D721Med (cell line): Measurements from ENCODE around the gene GGTLC2.
A peak's percentile ranks its signal among the peaks of the same experiment; 100 is the strongest.

Experiments used
- DNase-seq: peaks from one replicate; pipeline ENCODE4 v3.0.0; 2011; ENCODE audit warnings: low spot score; ENCODE audit not compliant: insufficient read length
- FAIRE-seq: peaks from 2 replicates; lab custom pipeline; 2011; peaks lifted over from hg19 to GRCh38; lab: Jason Lieb, UNC
- TF ChIP-seq, protein P1 (sequence below): IDR thresholded peaks from 2 replicates; pipeline ENCODE4 v1.5.1; 2012; ENCODE audit warnings: mild to moderate bottlenecking, control low read depth; ENCODE audit not compliant: insufficient read depth; ENCODE audit errors: missing control alignments

GGTLC2 gene

DNA sequence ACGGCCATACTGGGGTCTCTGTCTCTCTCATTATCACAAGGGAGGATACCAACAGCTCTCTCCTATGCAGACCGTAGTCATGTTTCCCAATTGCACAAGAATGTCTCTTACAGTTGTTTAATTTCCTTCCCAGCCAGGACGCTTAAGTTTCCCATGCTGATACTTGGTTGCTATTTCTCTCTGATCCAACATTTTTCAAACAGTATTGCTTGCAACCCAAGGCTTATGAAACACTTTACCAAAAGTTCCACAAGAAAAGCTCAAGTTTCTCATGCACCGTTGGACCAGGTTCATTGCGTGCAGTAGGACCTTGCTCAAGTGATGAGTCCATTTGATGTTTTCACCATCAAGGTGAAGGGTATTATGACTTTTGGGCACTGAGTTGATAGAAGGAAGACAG is 46.6 kb downstream of the GGTLC2 start:
- FAIRE-seq = no peak
- no peak for DNase-seq
- TF ChIP-seq, protein P1, sequence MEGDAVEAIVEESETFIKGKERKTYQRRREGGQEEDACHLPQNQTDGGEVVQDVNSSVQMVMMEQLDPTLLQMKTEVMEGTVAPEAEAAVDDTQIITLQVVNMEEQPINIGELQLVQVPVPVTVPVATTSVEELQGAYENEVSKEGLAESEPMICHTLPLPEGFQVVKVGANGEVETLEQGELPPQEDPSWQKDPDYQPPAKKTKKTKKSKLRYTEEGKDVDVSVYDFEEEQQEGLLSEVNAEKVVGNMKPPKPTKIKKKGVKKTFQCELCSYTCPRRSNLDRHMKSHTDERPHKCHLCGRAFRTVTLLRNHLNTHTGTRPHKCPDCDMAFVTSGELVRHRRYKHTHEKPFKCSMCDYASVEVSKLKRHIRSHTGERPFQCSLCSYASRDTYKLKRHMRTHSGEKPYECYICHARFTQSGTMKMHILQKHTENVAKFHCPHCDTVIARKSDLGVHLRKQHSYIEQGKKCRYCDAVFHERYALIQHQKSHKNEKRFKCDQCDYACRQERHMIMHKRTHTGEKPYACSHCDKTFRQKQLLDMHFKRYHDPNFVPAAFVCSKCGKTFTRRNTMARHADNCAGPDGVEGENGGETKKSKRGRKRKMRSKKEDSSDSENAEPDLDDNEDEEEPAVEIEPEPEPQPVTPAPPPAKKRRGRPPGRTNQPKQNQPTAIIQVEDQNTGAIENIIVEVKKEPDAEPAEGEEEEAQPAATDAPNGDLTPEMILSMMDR = no peak

DNA sequence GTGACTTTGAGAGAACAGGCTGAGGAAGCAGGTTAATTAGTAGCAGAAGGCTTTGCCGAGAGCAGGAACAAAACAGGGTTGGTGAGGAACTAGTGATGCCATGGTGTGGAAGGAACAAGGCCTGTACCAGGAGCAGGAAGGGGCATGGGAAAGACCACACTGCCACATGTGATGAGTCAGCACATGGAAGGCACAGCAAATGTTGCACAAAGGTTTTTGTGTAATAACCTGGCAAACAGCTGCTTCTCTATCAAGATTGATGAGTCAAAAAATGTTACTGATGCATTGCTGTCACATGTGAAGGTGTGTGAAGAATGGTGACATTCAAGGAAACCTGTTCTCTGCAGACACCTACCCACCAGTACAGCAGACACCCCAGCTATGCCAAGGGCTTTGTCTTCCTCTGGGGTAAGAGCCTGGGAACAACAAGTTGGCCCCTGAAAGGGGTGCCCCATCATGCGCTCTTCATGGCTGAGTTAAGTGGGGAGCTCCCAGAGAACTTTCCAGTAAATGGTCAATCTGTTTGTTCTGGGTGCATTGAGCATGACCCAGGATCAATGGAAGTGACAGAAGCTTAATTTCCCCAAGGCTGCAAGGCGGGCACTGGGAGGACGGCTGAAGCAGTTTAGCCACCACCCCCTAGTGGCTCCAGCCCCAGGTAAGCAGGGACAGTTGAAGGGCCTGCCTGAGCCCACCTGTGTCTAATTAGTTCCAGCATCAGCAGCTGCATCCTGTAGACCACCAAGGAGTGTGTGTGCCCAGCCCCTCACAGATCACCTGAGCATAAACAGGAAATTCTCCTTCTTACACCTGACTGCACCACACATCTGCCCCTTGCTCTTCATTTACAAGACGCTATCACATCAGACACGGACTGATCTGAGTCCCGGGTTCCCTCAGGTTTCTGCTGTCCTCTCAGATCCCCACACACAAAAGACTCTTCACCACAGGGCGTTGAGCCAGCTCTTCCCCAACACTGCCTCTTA is 47.6 kb downstream of the GGTLC2 start:
- FAIRE-seq (no peak), DNase-seq (no peak)
- TF ChIP-seq, protein P1 = no peak

DNA sequence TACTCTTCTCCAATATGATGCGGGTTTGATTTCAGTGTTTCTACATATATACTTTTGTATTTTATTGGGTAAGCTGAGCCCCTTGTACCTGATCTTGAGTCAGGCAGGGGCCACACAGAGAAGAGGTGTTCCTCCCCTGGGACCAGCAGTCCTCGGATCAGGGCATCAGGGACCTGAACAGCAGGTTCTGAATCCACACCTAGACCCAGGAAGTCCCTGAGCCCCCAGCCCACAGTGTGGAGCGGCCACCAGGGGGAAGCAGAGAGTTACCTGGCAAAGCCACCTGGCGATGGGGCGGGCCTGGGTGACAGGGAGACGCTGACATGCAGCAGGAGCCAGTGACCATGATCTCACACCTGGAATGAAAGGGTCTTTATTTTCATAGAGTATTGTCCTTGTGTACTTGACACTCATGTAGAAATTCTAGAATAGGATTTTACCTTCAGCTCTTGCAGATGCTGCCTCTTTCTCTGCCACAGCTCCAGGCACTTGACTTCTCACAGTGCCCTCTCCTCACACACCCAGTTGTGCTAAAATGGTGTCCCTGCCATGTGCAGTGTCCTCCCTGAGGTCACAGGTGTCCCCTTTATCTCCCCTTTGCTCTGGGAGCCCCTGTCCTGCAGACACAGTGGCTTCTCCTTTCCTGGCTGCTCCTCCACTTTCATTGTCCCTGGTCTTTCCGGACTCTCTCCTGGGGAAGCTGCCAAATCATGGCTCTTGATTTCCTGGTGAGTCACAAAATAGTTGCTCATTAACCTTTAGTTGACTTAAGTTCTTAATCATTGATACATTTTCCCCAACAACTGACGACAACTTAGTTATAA is 48.5 kb downstream of the GGTLC2 start:
- TF ChIP-seq, protein P1 = peak; percentile 49
- DNase-seq (no peak), FAIRE-seq (no peak)

DNA sequence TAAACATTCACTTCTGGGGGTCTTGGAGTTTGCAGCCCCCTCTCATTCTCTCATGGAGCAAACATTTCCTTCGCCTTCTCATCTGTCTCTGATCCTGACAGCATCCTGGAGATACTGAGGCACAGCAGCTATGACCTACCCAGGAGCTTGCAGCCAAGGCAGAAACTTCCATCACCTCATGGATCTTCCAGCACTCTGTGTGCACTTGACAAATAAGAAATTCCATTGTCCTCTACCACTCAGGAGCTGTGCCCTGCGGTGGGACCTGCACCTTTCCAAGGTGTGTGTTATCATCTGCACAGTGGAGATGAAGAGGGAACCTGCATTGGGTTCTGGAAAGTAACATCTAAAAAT is 49.1 kb downstream of the GGTLC2 start:
- DNase-seq = no peak
- TF ChIP-seq, protein P1 = no peak

DNA sequence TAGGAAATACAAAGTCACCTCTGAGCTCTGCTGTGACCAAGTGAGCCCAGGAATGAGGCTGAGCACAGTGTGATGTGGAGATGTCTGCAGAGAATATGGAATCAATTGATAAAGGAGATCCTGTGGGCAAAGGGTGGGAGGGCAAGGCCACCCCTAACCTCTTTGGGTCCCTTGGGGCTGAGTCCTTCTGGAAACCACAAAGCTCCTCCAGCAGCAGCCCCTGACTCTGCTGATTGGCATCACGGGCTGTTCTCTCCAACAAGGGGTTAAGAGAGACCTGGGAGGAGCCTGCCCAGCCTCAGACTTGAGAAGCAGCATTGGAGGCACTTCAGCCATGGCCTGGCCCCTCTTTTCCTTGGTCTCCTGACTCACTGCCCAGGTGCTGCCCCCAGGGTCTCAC is 49.7 kb downstream of the GGTLC2 start:
- TF ChIP-seq, protein P1 = no peak
- FAIRE-seq (no peak), DNase-seq (no peak)

More for the DNA sequence above, 49.1 kb downstream of the GGTLC2 start:
- no peak for FAIRE-seq

DNA sequence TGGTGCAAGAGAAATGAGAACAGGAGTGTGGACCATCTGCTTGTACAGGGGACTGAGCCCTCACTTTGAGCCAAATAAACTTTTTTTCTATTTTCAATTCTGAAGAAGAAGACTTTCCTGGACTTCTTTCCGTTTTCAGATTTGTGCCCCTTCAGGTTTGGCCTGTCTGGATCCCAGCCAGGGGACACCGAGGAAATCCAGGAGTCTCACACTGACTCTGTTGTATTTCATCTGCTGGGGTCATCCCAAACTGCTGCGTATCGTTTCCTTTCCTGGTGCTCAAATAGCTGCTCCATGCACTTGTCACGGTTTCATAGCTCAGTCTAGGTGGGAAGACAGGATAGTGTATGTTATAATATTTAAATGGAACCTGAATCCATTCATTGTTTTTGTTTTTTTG is 51.7 kb downstream of the GGTLC2 start:
- no peak for DNase-seq
- TF ChIP-seq, protein P1 = no peak
- no peak for FAIRE-seq
